Activated CD8-positive, alpha-beta memory T cell treated with anti-CD3 and anti-CD28 coated beads, Interleukin-2, amount 50 U/mL, for 48 hours (primary cell): ENCODE results near the gene ZNF497.
"Not testable (repeated sequence)": the region's sequence is repeated elsewhere in the genome, so short reads cannot be mapped to it uniquely, and the experiment has no call there.

Experiments used
- DNase-seq: peaks from one replicate; pipeline ENCODE4 v3.0.0-alpha.2; 2020

The ZNF497 gene

GRCh38 chr19:58393725-58394033, 31.1 kb upstream of the ZNF497 start:
- no peak for DNase-seq

GRCh38 chr19:58392945-58393724, 30.6 kb upstream of the ZNF497 start:
- DNase-seq: peak; percentile 57

- no peak for DNase-seq
Observed at GRCh38 chr19:58388175-58388526, 25.6 kb upstream of the ZNF497 start.

GRCh38 chr19:58387338-58388174, 25.0 kb upstream of the ZNF497 start:
- DNase-seq: peak; percentile 58

- DNase-seq: peak; percentile 98
Observed at GRCh38 chr19:58386576-58387337, 24.2 kb upstream of the ZNF497 start, which contains the start of gene RPS5. Gene RPS5, plus strand, starts transcription at chr19:58387269. Its CDS starts 869 bp downstream, at chr19:58388138.

GRCh38 chr19:58385891-58386575, 23.5 kb upstream of the ZNF497 start:
- DNase-seq: peak; percentile 73

GRCh38 chr19:58385313-58385890, 22.9 kb upstream of the ZNF497 start:
- no peak for DNase-seq

GRCh38 chr19:58382997-58383603, 20.5 kb upstream of the ZNF497 start:
- DNase-seq: peak; percentile 44

- peak; percentile 55 for DNase-seq
Observed at GRCh38 chr19:58381460-58382212, 19.1 kb upstream of the ZNF497 start.

GRCh38 chr19:58380662-58381459, 18.3 kb upstream of the ZNF497 start, which contains the start of gene ZNF837:
Gene ZNF837, minus strand, starts transcription at chr19:58381030. Its CDS starts 11,698 bp downstream, at chr19:58369332.
- peak; percentile 97 for DNase-seq

- no peak for DNase-seq
Observed at GRCh38 chr19:58380037-58380661, 17.6 kb upstream of the ZNF497 start.

GRCh38 chr19:58379246-58379645, 16.7 kb upstream of the ZNF497 start:
- DNase-seq: no peak

GRCh38 chr19:58376724-58377123, 14.2 kb upstream of the ZNF497 start:
- DNase-seq: not testable (repeated sequence)

- DNase-seq: no peak
Observed at GRCh38 chr19:58374200-58374599, 11.6 kb upstream of the ZNF497 start.

- DNase-seq: no peak
Observed at GRCh38 chr19:58372311-58373133, 10.0 kb upstream of the ZNF497 start.

- DNase-seq: no peak
Observed at GRCh38 chr19:58368561-58369360, 6.2 kb upstream of the ZNF497 start.

- DNase-seq: no peak
Observed at GRCh38 chr19:58367698-58368454, 5.3 kb upstream of the ZNF497 start.
